ENCODE data around the gene MUSTN1.

The MUSTN1 gene

GRCh38 chr3:52800079-52800478 lies 34.7 kb downstream of the MUSTN1 start:
- no peak for DNase-seq (ENCODE audit: low spot score)

DNA sequence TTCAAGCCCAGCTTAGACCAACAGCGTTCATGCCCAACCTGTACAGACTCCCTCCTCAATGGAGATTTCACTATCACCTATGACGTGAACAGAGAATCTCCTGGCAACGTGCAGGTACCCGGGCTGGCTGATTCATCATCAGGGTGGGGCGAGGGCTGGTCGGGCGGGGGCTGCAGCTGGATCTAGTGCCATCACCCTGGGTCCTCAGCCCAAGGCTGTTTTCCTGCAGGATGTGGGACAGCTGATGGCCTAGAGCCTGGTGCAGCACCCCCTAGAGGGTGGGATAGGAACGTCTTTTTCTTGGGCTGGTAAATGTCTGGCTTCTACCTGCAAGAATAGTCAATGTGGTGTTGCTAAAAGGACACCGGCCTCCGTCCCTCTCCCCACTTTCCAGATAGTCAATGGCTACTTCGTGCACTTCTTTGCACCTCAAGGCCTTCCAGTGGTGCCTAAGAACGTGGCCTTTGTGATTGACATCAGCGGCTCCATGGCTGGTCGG lies 35.8 kb downstream of the MUSTN1 start:
- DNase-seq (ENCODE audit: low spot score): no peak

- DNase-seq (ENCODE audit: low spot score): no peak
Measured at GRCh38 chr3:52798376-52798977, 36.3 kb downstream of the MUSTN1 start.

- DNase-seq (ENCODE audit: low spot score): no peak
Measured at GRCh38 chr3:52796411-52796810, 38.4 kb downstream of the MUSTN1 start.

DNA sequence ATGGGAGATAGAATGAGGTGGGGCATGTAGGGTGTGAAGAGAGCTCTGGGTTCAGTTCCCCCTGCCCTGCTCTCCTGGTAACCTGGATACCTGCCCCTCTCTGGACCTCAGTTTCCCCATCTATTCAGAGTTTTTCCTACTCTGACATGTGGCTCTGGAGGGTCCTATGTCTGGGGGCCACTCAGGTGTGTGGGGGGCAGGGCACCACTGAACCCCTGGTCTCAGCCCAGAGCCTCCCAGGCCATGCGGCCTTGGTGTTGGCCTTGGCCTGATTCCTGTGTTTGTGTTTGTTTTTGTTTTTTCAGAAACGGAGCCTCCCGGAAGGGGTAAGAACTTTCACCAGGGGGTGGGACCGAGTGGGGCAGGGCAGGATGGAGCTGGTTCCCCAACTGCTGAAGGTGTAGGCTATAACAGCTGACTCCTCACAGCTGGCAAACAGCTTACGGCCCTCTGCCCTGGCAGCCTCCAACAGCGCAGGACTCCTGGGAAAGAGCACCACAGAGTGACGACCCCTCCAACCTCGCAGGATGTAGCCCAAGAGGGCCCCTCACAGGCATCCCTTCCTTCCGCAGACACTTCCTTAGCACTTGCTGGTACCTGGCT lies 39.4 kb downstream of the MUSTN1 start:
- no peak for DNase-seq (ENCODE audit: low spot score)

DNA sequence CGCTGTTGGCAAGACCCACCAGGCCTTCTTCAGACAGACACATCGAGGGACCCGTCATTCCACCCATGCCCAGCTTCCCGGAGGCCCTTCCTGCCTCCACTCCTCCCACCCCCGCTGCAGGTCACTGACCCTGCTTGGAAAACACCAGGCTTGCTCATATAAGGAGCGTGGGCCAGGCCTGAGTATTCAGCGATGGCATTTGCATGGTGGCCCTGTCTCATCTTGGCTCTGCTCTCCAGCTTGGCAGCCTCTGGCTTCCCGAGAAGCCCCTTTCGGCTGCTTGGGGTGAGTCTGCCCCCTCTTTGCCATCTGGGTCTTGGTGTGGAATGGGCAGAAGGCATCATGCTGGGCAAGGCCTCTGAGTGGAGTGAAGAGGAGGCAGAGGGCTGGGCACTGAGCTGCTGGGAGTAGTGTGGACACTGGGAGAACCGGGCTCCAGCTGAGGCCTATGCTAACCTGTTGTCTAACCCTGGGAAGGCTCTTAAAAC lies 40.2 kb downstream of the MUSTN1 start, which contains the start of gene ITIH3:
TSS of gene ITIH3 (plus strand) at position 185 of the 488 bp plus-strand sequence. CDS start at position 193, 8 bp downstream.
- DNase-seq (ENCODE audit: low spot score): no peak

DNA sequence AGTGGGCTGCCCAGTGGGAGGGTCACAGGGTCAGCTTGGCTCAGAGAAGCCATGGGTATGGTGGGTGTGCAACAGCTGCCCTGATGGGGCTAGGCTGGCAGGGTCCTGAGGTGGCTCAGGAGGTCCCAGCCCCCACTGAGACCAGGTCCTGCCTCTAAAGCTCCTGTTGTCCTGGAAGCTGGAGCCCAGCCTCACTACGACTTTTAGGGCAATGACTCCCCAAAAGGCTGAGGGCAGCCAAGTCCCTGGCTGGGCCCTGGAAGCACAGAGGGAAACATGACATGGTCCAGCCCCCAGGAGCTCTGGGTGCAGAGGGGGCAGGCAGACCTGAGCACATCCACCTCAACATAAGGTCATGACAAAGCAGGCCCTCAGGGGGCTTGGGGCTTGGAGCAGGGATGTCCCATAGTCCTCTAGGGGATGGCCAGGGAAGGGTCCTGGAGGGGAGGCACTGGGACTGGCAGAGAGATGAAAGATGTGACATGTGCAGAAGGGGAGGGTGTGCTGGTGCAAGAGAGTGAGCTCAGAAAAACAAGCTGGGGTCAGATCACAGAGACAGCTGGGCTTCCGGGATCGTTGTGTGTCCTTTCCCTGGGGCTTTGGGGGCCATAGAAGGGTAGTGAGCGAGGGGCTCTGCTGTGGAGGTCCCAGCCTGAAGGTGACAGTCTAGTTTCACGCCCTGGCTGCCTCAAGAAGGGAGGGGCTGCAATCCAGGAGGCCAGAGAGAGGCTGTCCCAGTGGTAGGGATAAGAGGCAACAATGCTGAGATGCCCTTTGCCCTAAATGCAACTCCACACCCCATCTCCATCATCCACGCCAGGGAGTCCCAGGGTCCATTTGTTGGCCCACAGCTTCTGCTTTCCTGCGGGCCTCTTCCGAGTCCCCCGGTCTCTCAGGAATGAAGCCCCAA lies 40.9 kb downstream of the MUSTN1 start:
- DNase-seq (ENCODE audit: low spot score): no peak

- no peak for DNase-seq (ENCODE audit: low spot score)
Measured at GRCh38 chr3:52792961-52793695, 41.7 kb downstream of the MUSTN1 start.

- no peak for DNase-seq (ENCODE audit: low spot score)
Measured at GRCh38 chr3:52792413-52792812, 42.4 kb downstream of the MUSTN1 start.

GRCh38 chr3:52791928-52792327 lies 42.9 kb downstream of the MUSTN1 start:
- no peak for DNase-seq (ENCODE audit: low spot score)

DNA sequence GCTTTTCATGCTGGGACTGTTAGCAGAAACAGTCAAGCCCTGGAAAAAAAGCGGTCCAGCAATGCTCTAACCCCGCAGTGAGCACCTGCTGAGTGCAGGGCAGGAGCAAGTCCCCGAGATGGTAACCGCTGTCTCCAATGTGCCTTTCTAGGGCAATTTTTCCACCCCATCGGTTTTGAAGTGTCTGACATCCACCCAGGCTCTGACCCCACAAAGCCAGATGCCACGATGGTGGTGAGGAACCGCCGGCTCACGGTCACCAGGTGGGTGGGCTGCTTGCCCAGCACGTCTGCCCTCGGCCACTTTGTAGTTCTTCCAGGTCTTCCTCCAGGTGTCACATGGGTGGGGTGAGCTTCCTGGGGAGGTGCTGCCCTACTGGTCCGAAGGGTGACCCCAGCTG lies 43.5 kb downstream of the MUSTN1 start:
- DNase-seq (ENCODE audit: low spot score): no peak

DNA sequence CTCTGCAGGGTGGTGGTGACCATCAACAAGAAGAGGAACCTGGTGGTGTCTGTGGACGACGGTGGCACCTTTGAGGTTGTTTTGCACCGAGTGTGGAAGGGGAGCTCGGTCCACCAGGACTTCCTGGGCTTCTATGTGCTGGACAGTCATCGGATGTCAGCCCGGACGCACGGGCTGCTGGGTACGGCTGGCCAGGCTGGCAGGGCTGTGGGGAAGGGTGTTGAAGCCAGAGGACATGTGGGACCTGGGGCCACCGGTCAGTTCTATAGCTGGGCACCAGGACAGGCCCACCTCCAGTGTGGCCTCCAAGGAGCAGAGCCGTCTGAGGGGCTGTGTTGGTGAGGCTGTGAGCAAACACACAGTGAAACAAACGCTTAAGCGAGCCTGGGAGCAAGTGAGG lies 44.1 kb downstream of the MUSTN1 start:
- no peak for DNase-seq (ENCODE audit: low spot score)

- no peak for DNase-seq (ENCODE audit: low spot score)
Measured at GRCh38 chr3:52790337-52790736, 44.5 kb downstream of the MUSTN1 start.

GRCh38 chr3:52789746-52790040 lies 45.1 kb downstream of the MUSTN1 start:
- no peak for DNase-seq (ENCODE audit: low spot score)

GRCh38 chr3:52788890-52789745 lies 45.7 kb downstream of the MUSTN1 start:
- no peak for DNase-seq (ENCODE audit: low spot score)

DNA sequence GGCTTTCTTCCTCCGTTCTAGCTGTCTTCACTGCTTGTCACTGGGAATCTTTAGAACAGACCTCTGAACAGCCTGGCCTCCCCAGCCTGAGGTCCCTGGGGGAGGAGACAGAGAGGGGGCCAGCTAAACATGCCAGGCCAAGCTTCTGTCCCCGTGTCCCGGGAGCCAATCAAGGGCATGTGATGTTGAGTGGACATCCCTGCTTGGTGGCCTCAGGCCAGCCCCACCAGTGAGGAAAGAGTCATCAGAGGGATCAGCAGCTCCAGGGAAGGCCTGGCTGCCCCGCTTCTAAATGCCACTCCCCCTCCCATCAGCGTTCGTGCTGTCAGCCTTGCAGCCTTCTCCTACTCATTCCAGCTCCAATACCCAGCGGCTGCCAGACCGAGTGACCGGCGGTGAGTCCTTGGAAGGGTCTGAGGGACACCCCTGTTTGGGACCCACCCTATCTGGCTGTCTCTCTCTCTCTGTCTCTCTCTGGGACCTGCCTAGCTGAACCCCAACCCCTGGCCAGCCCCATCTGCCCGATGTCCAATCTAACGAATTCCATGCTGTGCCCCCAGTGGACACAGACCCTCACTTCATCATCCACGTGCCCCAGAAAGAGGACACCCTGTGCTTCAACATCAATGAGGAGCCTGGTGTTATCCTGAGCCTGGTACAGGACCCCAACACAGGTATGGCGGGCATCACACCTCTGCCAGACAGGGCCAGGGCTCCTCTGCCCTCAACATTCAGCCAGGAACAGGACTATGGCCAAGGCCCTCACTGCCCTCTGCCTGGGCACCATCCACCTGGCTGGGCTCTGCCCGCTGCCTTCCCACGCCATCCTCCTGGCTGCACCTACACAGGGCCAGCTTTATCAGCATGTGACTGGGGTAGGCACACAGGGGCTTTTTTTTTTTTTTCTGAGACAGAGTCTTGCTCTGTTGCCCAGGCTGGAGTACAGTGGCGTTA lies 46.9 kb downstream of the MUSTN1 start:
- DNase-seq (ENCODE audit: low spot score): no peak

DNA sequence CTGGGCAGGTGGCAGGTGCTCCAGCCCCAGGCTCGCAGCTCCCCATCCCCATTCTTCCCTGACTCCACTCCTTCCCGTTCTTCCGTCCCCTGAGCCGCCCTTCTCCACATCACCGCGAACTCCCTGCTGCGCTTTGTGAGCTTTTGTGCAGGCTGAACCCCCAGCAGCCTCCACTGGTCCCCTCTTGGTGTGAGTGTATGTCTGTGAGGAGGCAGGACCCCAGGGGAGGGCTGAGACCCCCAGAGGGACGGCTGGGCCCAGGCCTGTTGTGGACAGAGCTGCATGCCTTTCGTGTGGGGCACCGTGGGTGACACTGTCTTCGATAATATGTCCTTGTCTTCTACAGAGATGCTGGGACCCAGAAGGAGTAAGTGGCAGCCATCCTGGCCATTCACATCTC lies 47.6 kb downstream of the MUSTN1 start:
- DNase-seq (ENCODE audit: low spot score): no peak

DNA sequence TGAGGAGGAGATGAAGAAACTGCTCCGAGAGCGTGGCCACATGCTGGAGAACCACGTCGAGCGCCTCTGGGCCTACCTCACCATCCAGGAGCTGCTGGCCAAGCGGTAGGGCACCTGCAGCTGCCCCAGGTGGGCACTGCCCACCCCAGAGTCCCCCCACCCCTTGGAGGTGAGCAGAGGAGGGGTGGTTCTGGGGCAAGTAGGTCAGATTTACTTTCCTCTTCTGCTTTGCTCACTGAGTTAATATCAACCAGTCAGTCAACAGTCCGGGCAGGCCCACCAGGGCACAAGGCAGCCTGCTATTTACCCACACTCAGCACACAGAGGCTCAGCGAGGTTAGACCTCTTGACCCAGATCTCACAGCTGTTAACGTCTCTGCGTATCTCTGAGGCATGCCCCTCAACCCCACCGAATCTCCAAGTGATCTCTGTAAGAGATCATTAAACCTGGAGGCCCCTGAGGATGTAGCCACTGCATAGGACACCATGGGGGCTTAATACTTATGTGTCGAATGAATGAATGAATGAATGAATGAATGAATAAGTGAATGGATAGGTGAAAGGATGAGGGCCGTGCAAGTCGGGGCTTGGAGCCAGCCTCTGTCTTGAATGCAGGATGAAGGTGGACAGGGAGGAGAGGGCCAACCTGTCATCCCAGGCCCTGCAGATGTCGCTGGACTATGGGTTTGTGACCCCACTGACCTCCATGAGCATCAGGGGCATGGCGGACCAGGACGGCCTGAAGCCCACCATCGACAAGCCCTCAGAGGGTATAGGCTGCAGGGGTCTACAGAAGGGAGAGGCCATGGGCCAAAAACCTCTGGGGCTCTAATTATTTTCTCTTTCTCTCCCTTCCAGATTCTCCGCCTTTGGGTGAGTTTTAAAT lies 48.2 kb downstream of the MUSTN1 start:
- DNase-seq (ENCODE audit: low spot score): no peak
